NT2/D1 (cell line): ENCODE data around the gene SLC6A19.
"Not testable (repeated sequence)": the region's sequence is repeated elsewhere in the genome, so short reads cannot be mapped to it uniquely, and the experiment has no call there.

Experiments used
- DNase-seq: peaks from one replicate; pipeline ENCODE4 v3.0.0-alpha.2; 2011; ENCODE audit warnings: low read depth, low spot score
- H3K27me3 ChIP-seq: 2 replicates; pipeline ENCODE4 v1.6.0; 2011; ENCODE audit warnings: mild to moderate bottlenecking; ENCODE audit not compliant: insufficient read length, insufficient read depth
- H3K36me3 ChIP-seq: 2 replicates; pipeline ENCODE4 v1.6.1; 2011; ENCODE audit warnings: mild to moderate bottlenecking, low read length, mixed read lengths; ENCODE audit not compliant: insufficient read depth, insufficient read length
- H3K4me1 ChIP-seq: 2 replicates; pipeline ENCODE4 v1.5.1; 2011; ENCODE audit not compliant: insufficient read depth, insufficient read length
- H3K4me3 ChIP-seq: 2 replicates; pipeline ENCODE4 v1.5.1; 2011; ENCODE audit warnings: low read depth; ENCODE audit not compliant: insufficient read length
- H3K9ac ChIP-seq: 2 replicates; pipeline ENCODE4 v1.6.0; 2011; ENCODE audit warnings: low read depth; ENCODE audit not compliant: insufficient read length
- H3K9me3 ChIP-seq: 2 replicates; pipeline ENCODE4 v1.5.1; 2011; ENCODE audit warnings: mild to moderate bottlenecking, low read length; ENCODE audit not compliant: insufficient read depth
- SUZ12 ChIP-seq: IDR thresholded peaks from 2 replicates; pipeline ENCODE4 v1.6.1; 2011; ENCODE audit not compliant: insufficient read length, insufficient read depth; ENCODE audit errors: extremely low read depth
- YY1 ChIP-seq: IDR thresholded peaks from 2 replicates; pipeline ENCODE4 v1.6.1; 2011; ENCODE audit not compliant: insufficient read length, insufficient read depth
- ZNF274 ChIP-seq: IDR thresholded peaks from 2 replicates; pipeline ENCODE4 v1.6.1; 2011; ENCODE audit warnings: mild to moderate bottlenecking, low read depth, low read length

The SLC6A19 gene

GRCh38 chr5:1156754-1157460, 44.5 kb upstream of the SLC6A19 start:
- Histone ChIP-seq H3K36me3 (no peaks in the 10 kb centered on the region), H3K4me3 (no peak overlapping the region), H3K9ac (no peak overlapping the region), H3K4me1 (peaks cover 8% of the 10 kb centered on the region), H3K9me3 (peaks cover 9% of the 10 kb centered on the region; the same call in 1 of the 2 replicates), H3K27me3 (peaks cover 40% of the 10 kb centered on the region)
- no peak for DNase-seq
- TF ChIP-seq SUZ12: no peak
- TF ChIP-seq ZNF274: no peak
- no peak for TF ChIP-seq YY1

- DNase-seq, H3K9ac ChIP-seq, H3K4me3 ChIP-seq, H3K9me3 ChIP-seq, H3K4me1 ChIP-seq, H3K36me3 ChIP-seq: not testable (repeated sequence)
- H3K27me3 ChIP-seq: peaks cover 40% of the 10 kb centered on the region
These were observed 43.9 kb upstream of the SLC6A19 start for GRCh38 chr5:1157461-1157986.

- Histone ChIP-seq H3K9ac (no peak overlapping the region), H3K36me3 (no peaks in the 10 kb centered on the region), H3K9me3 (peaks cover 9% of the 10 kb centered on the region; the same call in 1 of the 2 replicates), H3K4me1 (peaks cover 10% of the 10 kb centered on the region), H3K27me3 (peaks cover 38% of the 10 kb centered on the region), H3K4me3 (no peak overlapping the region)
- no peak for DNase-seq
- TF ChIP-seq SUZ12 (no peak), ZNF274 (no peak), YY1 (no peak)
These were observed 42.6 kb upstream of the SLC6A19 start for GRCh38 chr5:1158647-1159340.

GRCh38 chr5:1159341-1159675, 42.1 kb upstream of the SLC6A19 start:
- TF ChIP-seq YY1 (no peak), SUZ12 (no peak), ZNF274 (no peak)
- DNase-seq: no peak
- H3K4me1 ChIP-seq: peaks cover 10% of the 10 kb centered on the region
- H3K4me3 ChIP-seq: no peak overlapping the region
- H3K9ac ChIP-seq: no peak overlapping the region
- peaks cover 9% of the 10 kb centered on the region; the same call in 1 of the 2 replicates for H3K9me3 ChIP-seq
- peaks cover 33% of the 10 kb centered on the region for H3K27me3 ChIP-seq
- H3K36me3 ChIP-seq: no peaks in the 10 kb centered on the region

- Histone ChIP-seq H3K27me3 (peaks cover 27% of the 10 kb centered on the region), H3K4me3 (no peak overlapping the region), H3K36me3 (no peaks in the 10 kb centered on the region), H3K9ac (no peak overlapping the region), H3K9me3 (peaks cover 9% of the 10 kb centered on the region; the same call in 1 of the 2 replicates), H3K4me1 (peaks cover 10% of the 10 kb centered on the region)
- no peak for DNase-seq
- TF ChIP-seq YY1 (no peak), ZNF274 (no peak)
These were observed 41.5 kb upstream of the SLC6A19 start for GRCh38 chr5:1159774-1160406.

- Histone ChIP-seq H3K36me3 (no peaks in the 10 kb centered on the region), H3K27me3 (peaks cover 18% of the 10 kb centered on the region), H3K4me1 (peaks cover 10% of the 10 kb centered on the region), H3K9me3 (peaks cover 9% of the 10 kb centered on the region; the same call in 1 of the 2 replicates), H3K9ac (no peak overlapping the region), H3K4me3 (no peak overlapping the region)
- DNase-seq: peak; percentile 25
- TF ChIP-seq ZNF274 (no peak), SUZ12 (no peak), YY1 (no peak)
These were observed 40.1 kb upstream of the SLC6A19 start for GRCh38 chr5:1161108-1161832.
